Fibroblast of skin of abdomen (primary cell): Measurements from ENCODE around the gene XAB2.
"Not testable (repeated sequence)": the region's sequence is repeated elsewhere in the genome, so short reads cannot be mapped to it uniquely, and the experiment has no call there.

Experiments
- DNase-seq: peaks from one replicate; pipeline ENCODE4 v3.0.0-alpha.2; 2013

Gene XAB2

GRCh38 chr19:7611541-7612279 lies 17.6 kb downstream of the XAB2 start:
- DNase-seq: no peak

- no peak for DNase-seq
Observed at GRCh38 chr19:7610491-7611240, 18.7 kb downstream of the XAB2 start.

- no peak for DNase-seq
Observed at GRCh38 chr19:7607874-7608560, 21.3 kb downstream of the XAB2 start.

- no peak for DNase-seq
Observed at GRCh38 chr19:7607212-7607873, 22.0 kb downstream of the XAB2 start.

- no peak for DNase-seq
Observed at GRCh38 chr19:7606289-7606688, 23.1 kb downstream of the XAB2 start.

- no peak for DNase-seq
Observed at GRCh38 chr19:7605490-7606222, 23.7 kb downstream of the XAB2 start.

- no peak for DNase-seq
Observed at GRCh38 chr19:7603919-7604318, 25.4 kb downstream of the XAB2 start.

GRCh38 chr19:7602935-7603497 lies 26.3 kb downstream of the XAB2 start:
- no peak for DNase-seq

GRCh38 chr19:7602240-7602934 lies 27.0 kb downstream of the XAB2 start:
- no peak for DNase-seq

GRCh38 chr19:7600721-7601120 lies 28.6 kb downstream of the XAB2 start:
- no peak for DNase-seq

GRCh38 chr19:7598180-7598579 lies 31.2 kb downstream of the XAB2 start:
- no peak for DNase-seq

GRCh38 chr19:7597689-7598088 lies 31.7 kb downstream of the XAB2 start:
- no peak for DNase-seq

GRCh38 chr19:7596211-7596937 lies 33.0 kb downstream of the XAB2 start:
- DNase-seq: no peak

- DNase-seq: peak; percentile 24
Observed at GRCh38 chr19:7595466-7596133, 33.7 kb downstream of the XAB2 start, which contains the start of gene CAMSAP3. Gene CAMSAP3, plus strand, starts transcription at chr19:7595863. Its CDS starts 140 bp downstream, at chr19:7596003.

GRCh38 chr19:7590256-7590655 lies 39.1 kb downstream of the XAB2 start:
- no peak for DNase-seq

- DNase-seq: no peak
Observed at GRCh38 chr19:7589822-7590221, 39.5 kb downstream of the XAB2 start.

GRCh38 chr19:7582446-7582845 lies 46.9 kb downstream of the XAB2 start:
- no peak for DNase-seq

- no peak for DNase-seq
Observed at GRCh38 chr19:7579182-7579581, 50.2 kb downstream of the XAB2 start.

GRCh38 chr19:7578127-7578526 lies 51.2 kb downstream of the XAB2 start:
- DNase-seq: no peak

- not testable (repeated sequence) for DNase-seq
Observed at GRCh38 chr19:7577422-7577821, 51.9 kb downstream of the XAB2 start.
